Right lobe of liver (tissue), 4 donors: Measurements from ENCODE around the gene GSDMA.

Experiments used
- CTCF ChIP-seq, 4 donors: fragments of 200-600 bp in 3 of 4; fragments of 450-650 bp in 1 of 4; IDR thresholded peaks; one replicate each; pipeline versions ENCODE4 v1.5.1 to v1.8.0; 2016 to 2022; ENCODE audit warnings: antibody characterized with exemption in 4 of 4, mild to moderate bottlenecking in 2 of 4
- POLR2A ChIP-seq: fragments of 450-650 bp; IDR thresholded peaks from one replicate; pipeline ENCODE4 v1.6.1; 2017; ENCODE audit warnings: antibody characterized with exemption, mild to moderate bottlenecking
- donor health status: DM: no; HTN: no; CAD: no.
- donor health status: DM: no; HTN: no; CAD: no.
- donor health status: DM: no; HTN: yes; CAD: no.

GRCh38 chr17:39994448-39994847, 31.6 kb downstream of the GSDMA start:
- TF ChIP-seq CTCF (IDR thresholded peaks at IDR 0.05) (no peak), POLR2A (no peak)
